Trophoblast cell (in vitro differentiated cells and primary cell): ENCODE results near the gene FLNB.

Experiments used
- DNase-seq, 2 donors: peaks; one replicate each; pipeline ENCODE4 v3.0.0-alpha.2; 2016
- H2AFZ ChIP-seq: 2 replicates; pipeline ENCODE4 v1.6.1; 2013; ENCODE audit warnings: low read length, moderate library complexity, mild to moderate bottlenecking; ENCODE audit not compliant: insufficient read depth, poor library complexity
- H2AK5ac ChIP-seq: 2 replicates; pipeline ENCODE4 v1.6.1; 2013; ENCODE audit warnings: mild to moderate bottlenecking, low read length
- H2BK120ac ChIP-seq: 2 replicates; pipeline ENCODE4 v1.6.1; 2013; ENCODE audit warnings: low read length, mild to moderate bottlenecking, moderate library complexity; ENCODE audit not compliant: insufficient read depth, poor library complexity
- H2BK12ac ChIP-seq: 2 replicates; pipeline ENCODE4 v1.6.1; 2013; ENCODE audit warnings: mild to moderate bottlenecking, low read length, moderate library complexity
- H2BK5ac ChIP-seq: 2 replicates; pipeline ENCODE4 v1.6.1; 2013; ENCODE audit warnings: low read length, low read depth, moderate library complexity, mild to moderate bottlenecking; ENCODE audit not compliant: poor library complexity
- H3K14ac ChIP-seq: 2 replicates; pipeline ENCODE4 v1.6.1; 2013; ENCODE audit warnings: mild to moderate bottlenecking, low read length
- H3K18ac ChIP-seq: 2 replicates; pipeline ENCODE4 v1.6.1; 2013; ENCODE audit warnings: mild to moderate bottlenecking, low read length
- H3K23ac ChIP-seq: 2 replicates; pipeline ENCODE4 v1.6.1; 2013; ENCODE audit warnings: low read length
- H3K27ac ChIP-seq: 2 replicates; pipeline ENCODE4 v1.5.1; 2013; ENCODE audit warnings: low read depth, mild to moderate bottlenecking, inconsistent platforms, low read length, moderate library complexity
- H3K27me3 ChIP-seq: 2 replicates; pipeline ENCODE4 v1.6.1; 2013; ENCODE audit warnings: inconsistent platforms, mild to moderate bottlenecking, low read length, moderate library complexity; ENCODE audit not compliant: insufficient read depth
- H3K36me3 ChIP-seq, 2 experiments: 1 replicate in 1 of 2; 2 replicates in 1 of 2; pipeline ENCODE4 v1.6.1; 2013; ENCODE audit warnings: low read length in 2 of 2, mild to moderate bottlenecking in 2 of 2, moderate library complexity in 1 of 2; ENCODE audit not compliant: insufficient read depth in 2 of 2, control insufficient read depth in 1 of 2
- H3K4ac ChIP-seq: 2 replicates; pipeline ENCODE4 v1.6.1; 2013; ENCODE audit warnings: low read depth, mild to moderate bottlenecking, low read length, moderate library complexity
- H3K4me1 ChIP-seq, 2 experiments: 1 replicate in 1 of 2; 2 replicates in 1 of 2; pipeline ENCODE4 v1.6.1; 2013; ENCODE audit warnings: low read length in 2 of 2, mild to moderate bottlenecking in 2 of 2, moderate library complexity in 1 of 2; ENCODE audit not compliant: insufficient read depth in 2 of 2, control insufficient read depth in 1 of 2
- H3K4me2 ChIP-seq: 2 replicates; pipeline ENCODE4 v1.6.1; 2013; ENCODE audit warnings: inconsistent platforms, mild to moderate bottlenecking, low read length, moderate library complexity
- H3K4me3 ChIP-seq: 2 replicates; pipeline ENCODE4 v1.5.1; 2013; ENCODE audit warnings: mild to moderate bottlenecking, low read depth, low read length, inconsistent platforms
- H3K79me1 ChIP-seq: one replicate; pipeline ENCODE4 v1.6.1; 2013; ENCODE audit warnings: low read length
- H3K79me2 ChIP-seq: 2 replicates; pipeline ENCODE4 v1.6.1; 2013; ENCODE audit warnings: low read length, mild to moderate bottlenecking; ENCODE audit not compliant: control insufficient read depth, insufficient read depth, poor library complexity
- H3K9ac ChIP-seq: 2 replicates; pipeline ENCODE4 v1.6.1; 2013; ENCODE audit warnings: mild to moderate bottlenecking, low read length
- H3K9me3 ChIP-seq: 2 replicates; pipeline ENCODE4 v1.6.1; 2013; ENCODE audit warnings: low read depth, mild to moderate bottlenecking, control low read depth, inconsistent platforms, low read length; ENCODE audit not compliant: insufficient read depth
- H4K12ac ChIP-seq: 2 replicates; pipeline ENCODE4 v1.6.1; 2013; ENCODE audit warnings: low read depth, mild to moderate bottlenecking, low read length, moderate library complexity
- H4K8ac ChIP-seq: 2 replicates; pipeline ENCODE4 v1.6.1; 2013; ENCODE audit warnings: low read depth, mild to moderate bottlenecking, low read length, moderate library complexity
- H4K91ac ChIP-seq: one replicate; pipeline ENCODE4 v1.6.1; 2013; ENCODE audit warnings: low read depth, mild to moderate bottlenecking, low read length, moderate library complexity
- WGBS: extraction: QIAGEN DNeasy Blood & Tissue Kit; methylation state at CpG from one replicate; pipeline ENCODE4 v1.1.7; 2013; ENCODE audit warnings: missing lambda C conversion rate; ENCODE audit not compliant: insufficient read length, insufficient coverage; ENCODE audit errors: extremely low coverage; 5-methylcytosine and 5-hydroxymethylcytosine counted together

FLNB gene

GRCh38 chr3:58105196-58105595, 97.0 kb downstream of the FLNB start:
- no peak overlapping the region for H2AFZ ChIP-seq
- no CpG with 5 or more reads among the region's 3 CpGs for WGBS

GRCh38 chr3:58106061-58106460, 97.8 kb downstream of the FLNB start:
- H3K79me2 ChIP-seq = no peaks in the 10 kb centered on the region
- H3K18ac ChIP-seq = no peak overlapping the region
- H2BK120ac ChIP-seq = no peak overlapping the region
- H3K4ac ChIP-seq = no peak overlapping the region
- peaks cover 2% of the 10 kb centered on the region for H3K9me3 ChIP-seq
- no peak overlapping the region for H3K4me2 ChIP-seq
- peaks cover 48 to 70% of the 10 kb centered on the region in 2 experiments for H3K36me3 ChIP-seq
- no peak overlapping the region for H4K12ac ChIP-seq
- no peak overlapping the region for H2BK5ac ChIP-seq
- H3K9ac ChIP-seq = no peak overlapping the region
- no peak overlapping the region for H3K4me3 ChIP-seq
- no CpG with 5 or more reads among the region's 2 CpGs for WGBS
- peaks cover 2% of the 10 kb centered on the region for H3K79me1 ChIP-seq
- H3K14ac ChIP-seq = no peak overlapping the region
- no peak overlapping the region for H4K91ac ChIP-seq
- H3K4me1 ChIP-seq = peaks cover 5% of the 10 kb centered on the region in 2 experiments
- no peak overlapping the region for H3K27ac ChIP-seq
- H3K23ac ChIP-seq = no peak overlapping the region
- H3K27me3 ChIP-seq = no peaks in the 10 kb centered on the region
- no peak overlapping the region for H2AFZ ChIP-seq
- no peak overlapping the region for H2BK12ac ChIP-seq
- H4K8ac ChIP-seq = no peak overlapping the region
- DNase-seq = no peak
- no peak overlapping the region for H2AK5ac ChIP-seq

More at GRCh38 chr3:58105196-58105595, 97.0 kb downstream of the FLNB start:
- no peak overlapping the region for H2BK12ac ChIP-seq
- H4K91ac ChIP-seq = no peak overlapping the region
- H4K12ac ChIP-seq = no peak overlapping the region
- no peak overlapping the region for H2BK120ac ChIP-seq
- H4K8ac ChIP-seq = no peak overlapping the region
- H3K79me1 ChIP-seq = peaks cover 2% of the 10 kb centered on the region
- no peak overlapping the region for H3K9ac ChIP-seq
- peaks cover 2 to 3% of the 10 kb centered on the region in 2 experiments for H3K4me1 ChIP-seq
- no peak overlapping the region for H3K27ac ChIP-seq
- H3K79me2 ChIP-seq = no peaks in the 10 kb centered on the region
- H3K14ac ChIP-seq = no peak overlapping the region
- H3K9me3 ChIP-seq = peaks cover 2% of the 10 kb centered on the region
- peak; percentile 85 to 94 for DNase-seq
- no peak overlapping the region for H3K4me2 ChIP-seq
- no peak overlapping the region for H2AK5ac ChIP-seq
- H3K18ac ChIP-seq = no peak overlapping the region
- no peak overlapping the region for H3K23ac ChIP-seq
- H3K36me3 ChIP-seq = peaks cover 48 to 69% of the 10 kb centered on the region in 2 experiments
- H3K27me3 ChIP-seq = no peaks in the 10 kb centered on the region
- H3K4me3 ChIP-seq = no peak overlapping the region
- no peak overlapping the region for H2BK5ac ChIP-seq
- H3K4ac ChIP-seq = no peak overlapping the region

GRCh38 chr3:58106640-58107039, 98.4 kb downstream of the FLNB start:
- no peak overlapping the region for H3K9ac ChIP-seq
- H4K12ac ChIP-seq = no peak overlapping the region
- H4K91ac ChIP-seq = no peak overlapping the region
- no peak overlapping the region for H2BK5ac ChIP-seq
- no peak overlapping the region for H4K8ac ChIP-seq
- peaks cover 46 to 66% of the 10 kb centered on the region in 2 experiments for H3K36me3 ChIP-seq
- no CpG with 5 or more reads among the region's 8 CpGs for WGBS
- H3K27ac ChIP-seq = no peak overlapping the region
- no peak overlapping the region for H2BK120ac ChIP-seq
- no peak overlapping the region for H2AFZ ChIP-seq
- no peak for DNase-seq
- H3K4ac ChIP-seq = no peak overlapping the region
- peaks cover 5% of the 10 kb centered on the region for H3K79me1 ChIP-seq
- no peak overlapping the region for H3K23ac ChIP-seq
- H3K18ac ChIP-seq = no peak overlapping the region
- no peak overlapping the region for H2AK5ac ChIP-seq
- H3K9me3 ChIP-seq = peaks cover 2% of the 10 kb centered on the region
- no peak overlapping the region for H3K14ac ChIP-seq
- H3K4me2 ChIP-seq = no peak overlapping the region
- H3K4me1 ChIP-seq = peaks cover 10% of the 10 kb centered on the region in 2 experiments
- no peak overlapping the region for H3K4me3 ChIP-seq
- no peak overlapping the region for H2BK12ac ChIP-seq
- H3K79me2 ChIP-seq = no peaks in the 10 kb centered on the region
- no peaks in the 10 kb centered on the region for H3K27me3 ChIP-seq

- Histone ChIP-seq H3K18ac (no peak overlapping the region), H3K4me2 (no peak overlapping the region), H3K9ac (no peak overlapping the region), H3K9me3 (peaks cover 2% of the 10 kb centered on the region), H2BK5ac (no peak overlapping the region), H2BK12ac (no peak overlapping the region), H3K23ac (no peak overlapping the region), H3K14ac (no peak overlapping the region), H2AK5ac (no peak overlapping the region), H2BK120ac (no peak overlapping the region), H2AFZ (no peak overlapping the region), H3K79me1 (peaks cover 12% of the 10 kb centered on the region), H3K27me3 (no peaks in the 10 kb centered on the region), H4K8ac (no peak overlapping the region), H3K4me1 (peaks cover 15 to 16% of the 10 kb centered on the region in 2 experiments), H3K4me3 (no peak overlapping the region), H4K91ac (no peak overlapping the region), H3K27ac (no peak overlapping the region), H4K12ac (no peak overlapping the region), H3K79me2 (peaks cover 2% of the 10 kb centered on the region), H3K36me3 (peaks cover 46 to 65% of the 10 kb centered on the region in 2 experiments), H3K4ac (no peak overlapping the region)
- no CpG with 5 or more reads among the region's 6 CpGs for WGBS
- peak; percentile 34 to 54 for DNase-seq
These were observed 99.4 kb downstream of the FLNB start for GRCh38 chr3:58107597-58107996.
